PC-9 (cell line): ENCODE data around the gene NLK.

Source experiments
- CTCF ChIP-seq: fragments of 200-600 bp; sonication (generic); conservative IDR thresholded peaks from 2 replicates; pipeline ENCODE4 v1.6.1; 2017; ENCODE audit warnings: mixed run types, antibody characterized with exemption, mild to moderate bottlenecking, moderate library complexity
- EZH2 ChIP-seq: fragments of 200-600 bp; sonication (generic); IDR thresholded peaks from 2 replicates; pipeline ENCODE4 v1.8.0; 2017; ENCODE audit warnings: antibody characterized with exemption, low read depth

- TF ChIP-seq EZH2 (no peak), CTCF (no peak)
These were observed 67.7 kb downstream of the NLK start for GRCh38 chr17:28110184-28110583.
